ENCODE results near the gene TMCC2.
A peak's percentile ranks its signal among the peaks of the same experiment; 100 is the strongest.

Gene TMCC2

DNA sequence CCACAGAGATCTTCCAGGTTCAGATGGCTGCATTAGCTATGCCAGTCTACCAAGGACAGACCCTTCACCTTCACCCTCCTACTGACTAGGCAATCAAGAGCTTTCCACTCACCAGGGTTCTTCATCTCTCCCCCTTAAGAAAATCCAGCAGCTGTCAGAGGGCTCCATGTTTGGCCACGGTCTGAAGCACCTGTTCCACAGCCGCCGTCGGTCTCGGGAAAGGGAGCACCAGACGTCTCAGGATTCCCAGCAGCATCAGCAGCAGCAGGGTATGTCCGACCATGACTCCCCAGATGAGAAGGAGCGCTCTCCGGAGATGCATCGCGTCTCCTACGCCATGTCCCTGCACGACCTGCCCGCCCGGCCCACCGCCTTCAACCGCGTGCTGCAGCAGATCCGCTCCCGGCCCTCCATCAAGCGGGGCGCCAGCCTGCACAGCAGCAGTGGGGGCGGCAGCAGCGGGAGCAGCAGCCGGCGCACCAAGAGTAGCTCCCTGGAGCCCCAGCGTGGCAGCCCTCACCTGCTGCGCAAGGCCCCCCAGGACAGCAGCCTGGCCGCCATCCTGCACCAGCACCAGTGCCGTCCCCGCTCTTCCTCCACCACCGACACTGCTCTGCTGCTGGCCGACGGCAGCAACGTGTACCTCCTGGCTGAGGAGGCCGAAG, 13.8 kb downstream of the TMCC2 start:
- no peak for DNase-seq

DNA sequence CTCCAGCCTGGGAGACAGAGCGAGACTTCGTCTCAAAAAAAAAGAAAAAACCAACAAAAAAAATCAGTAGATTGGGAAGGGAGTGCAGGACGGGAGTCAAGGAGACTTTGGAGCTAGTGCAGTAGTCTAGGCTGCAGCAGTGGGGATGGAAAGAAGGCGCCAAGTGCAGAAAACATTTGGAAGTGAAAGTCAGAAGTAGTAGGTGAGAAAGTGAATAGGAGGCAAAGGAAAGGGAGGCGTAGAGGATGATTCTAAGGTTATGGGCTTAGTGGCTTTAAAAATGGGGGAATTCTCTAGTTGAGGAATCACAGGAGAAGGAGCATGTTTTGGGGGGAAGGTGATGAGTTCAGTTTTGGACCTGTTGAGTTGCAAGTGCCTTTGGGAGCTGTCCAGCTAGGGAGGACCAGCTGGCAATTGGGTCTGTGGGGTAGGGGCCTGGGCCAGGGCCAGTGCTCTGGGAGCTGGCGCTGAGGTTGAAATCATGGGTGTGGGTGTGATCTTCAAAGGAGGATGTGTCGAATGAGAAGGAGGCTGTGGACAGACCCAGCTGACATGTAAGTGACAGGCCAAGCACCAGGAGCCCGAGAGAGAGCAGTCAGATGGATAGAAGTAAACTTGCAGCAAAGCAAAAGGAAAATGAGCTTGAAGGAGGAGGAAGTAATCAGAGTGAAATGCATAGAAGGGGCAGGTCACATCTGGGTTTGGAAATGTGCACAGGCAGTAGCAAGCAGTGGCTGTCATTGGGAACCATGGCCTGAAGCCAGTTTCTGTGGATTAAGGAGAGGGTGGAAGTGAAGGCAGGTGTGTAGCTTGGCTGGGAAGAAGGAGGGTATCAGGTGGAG, 15.8 kb downstream of the TMCC2 start:
- DNase-seq, result no peak

- no peak for DNase-seq
Observed at GRCh38 chr1:205244384-205244783, 16.6 kb downstream of the TMCC2 start.

DNA sequence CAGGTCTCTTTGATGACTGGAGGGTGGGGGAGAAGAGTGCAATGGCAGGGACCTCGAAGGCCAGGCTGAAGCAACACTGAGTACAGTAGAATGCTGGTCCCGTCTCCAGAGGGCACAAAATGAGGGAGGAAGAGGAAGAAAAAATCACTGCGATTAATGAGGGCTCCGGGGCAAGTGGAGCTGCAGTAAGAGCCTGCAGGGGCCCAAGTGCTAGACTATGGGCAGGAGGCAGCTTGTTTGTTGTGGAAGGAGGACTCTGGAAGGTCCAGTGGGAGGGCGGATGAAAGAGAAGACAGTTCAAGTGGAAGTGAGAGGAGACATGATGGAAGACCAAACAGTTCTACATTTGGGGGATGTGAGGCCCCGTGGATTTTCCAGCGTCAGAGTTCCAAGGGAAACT, 17.4 kb downstream of the TMCC2 start:
- no peak for DNase-seq

- DNase-seq, result no peak
Observed at GRCh38 chr1:205246351-205247119, 18.8 kb downstream of the TMCC2 start.

- DNase-seq, result no peak
Observed at GRCh38 chr1:205247130-205247921, 19.6 kb downstream of the TMCC2 start.

DNA sequence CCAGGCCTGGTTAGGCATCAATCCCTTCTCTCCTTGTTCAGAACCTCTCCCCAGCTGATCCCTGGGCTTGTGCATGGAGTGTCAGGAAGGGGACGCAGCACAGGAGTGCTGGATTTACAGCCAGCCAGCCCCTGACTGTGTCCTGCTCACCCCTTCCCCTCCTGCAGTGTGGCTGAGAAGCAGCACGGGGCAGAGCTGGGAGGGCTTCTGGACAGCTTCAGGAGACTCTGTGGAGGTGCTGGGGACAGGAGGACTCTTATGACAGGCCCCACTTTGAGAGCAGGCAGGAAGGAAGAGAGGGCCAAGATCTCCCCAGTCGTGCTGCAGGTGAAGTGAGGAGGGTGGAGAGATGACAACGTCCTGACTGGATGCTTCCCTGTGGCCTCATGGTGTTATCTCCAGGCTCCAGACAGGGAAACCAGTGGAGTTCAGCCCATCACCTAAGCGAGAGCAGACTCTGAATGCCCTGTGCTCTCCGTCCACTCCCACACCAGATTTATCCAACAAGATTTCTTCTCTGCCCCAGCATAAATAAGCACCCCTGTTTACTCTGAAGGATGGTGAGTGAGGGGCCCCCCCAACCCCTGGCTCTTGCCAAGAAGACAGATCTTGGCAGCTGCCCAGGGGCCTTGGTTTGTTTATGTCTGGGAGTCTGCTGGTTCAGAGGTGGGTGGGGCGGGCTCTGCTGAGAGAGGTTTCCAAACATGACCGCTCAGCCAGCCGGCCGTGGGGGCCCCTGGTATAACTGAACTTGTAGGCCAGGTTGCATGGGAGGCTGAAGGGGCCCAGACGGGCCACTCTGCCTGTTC, 21.3 kb downstream of the TMCC2 start:
- DNase-seq, result peak; percentile 35

DNA sequence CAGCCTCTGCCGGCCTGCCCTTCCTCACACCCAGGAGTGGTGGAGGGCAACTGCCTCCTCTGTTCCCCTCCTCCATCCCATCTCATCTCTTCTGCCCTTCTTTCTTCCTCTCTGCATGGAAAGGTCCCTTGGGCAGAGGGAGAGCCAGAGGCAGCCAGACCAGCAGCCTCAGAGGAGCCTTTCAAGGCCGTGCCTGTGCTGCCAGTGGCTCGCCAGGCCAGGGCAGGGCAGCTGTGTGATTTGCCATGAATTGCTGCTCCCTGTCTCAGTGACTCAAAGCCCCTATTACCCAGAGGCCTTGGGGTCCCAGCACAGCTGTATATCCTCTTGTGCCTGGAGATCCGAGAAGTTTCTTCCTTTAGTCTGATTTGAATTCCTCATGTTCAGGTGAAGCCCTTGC, 21.9 kb downstream of the TMCC2 start:
- no peak for DNase-seq

DNA sequence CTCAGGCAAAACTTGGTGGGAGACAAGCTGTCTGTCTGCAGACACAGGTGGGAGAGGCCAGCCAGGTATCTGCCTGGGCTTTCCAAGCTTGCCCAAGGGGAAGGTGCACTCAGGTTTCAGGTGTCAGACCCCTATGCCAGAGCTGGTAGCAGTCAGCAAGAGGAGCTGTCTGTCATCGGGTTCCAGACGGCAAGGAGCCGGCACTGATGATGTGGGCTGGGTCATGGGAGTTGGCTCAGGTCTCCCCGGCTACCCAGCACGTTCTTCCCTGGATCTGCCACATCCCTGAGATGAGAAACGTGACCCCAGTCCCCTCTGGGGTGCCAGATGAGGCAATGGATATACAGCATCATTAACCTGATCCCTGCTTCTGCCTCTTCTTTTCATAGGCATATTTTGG, 23.0 kb downstream of the TMCC2 start:
- no peak for DNase-seq

GRCh38 chr1:205251576-205251975, 23.8 kb downstream of the TMCC2 start:
- no peak for DNase-seq

DNA sequence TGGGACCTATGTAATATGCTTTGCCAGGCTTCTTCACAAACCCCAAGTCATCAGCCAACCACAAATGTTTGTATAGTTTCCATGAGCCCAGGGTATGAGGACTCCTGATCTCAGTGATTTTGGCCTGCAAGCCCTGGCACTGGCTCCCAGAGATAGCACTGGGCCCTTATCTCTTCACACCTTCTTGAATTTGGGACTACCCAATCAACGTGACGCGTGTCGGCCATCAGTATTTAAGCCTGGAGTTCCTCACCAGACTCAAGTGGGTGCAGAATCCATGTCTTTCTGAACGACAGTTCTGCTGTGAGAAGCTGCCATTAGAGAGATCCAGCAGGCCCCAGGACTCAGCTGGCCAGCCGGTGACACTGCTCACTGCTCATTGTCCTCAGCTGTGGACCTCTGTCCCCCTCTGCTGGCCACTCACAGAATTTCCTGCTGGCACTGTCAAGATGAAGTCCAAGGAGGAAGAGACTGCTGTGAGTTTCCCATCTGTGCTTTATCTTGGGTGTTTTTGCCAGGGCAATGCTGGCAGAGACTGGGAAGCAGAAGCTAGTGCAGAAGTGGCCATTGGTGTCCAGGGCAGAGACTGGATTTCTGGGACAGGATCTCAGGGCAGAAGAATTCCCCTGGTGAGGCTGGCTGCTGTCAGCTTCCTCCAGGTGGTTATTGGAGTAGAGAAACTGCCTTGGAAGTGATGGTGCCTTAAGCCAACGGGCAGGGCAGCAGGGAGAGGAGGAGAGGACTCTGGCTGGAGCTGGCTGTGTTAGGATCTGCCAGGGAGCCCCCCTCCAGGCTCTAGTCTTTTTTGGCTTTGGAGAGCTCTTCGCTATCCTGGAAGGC, 28.4 kb downstream of the TMCC2 start:
- peak; percentile 51 for DNase-seq

- no peak for DNase-seq
Observed at GRCh38 chr1:205256951-205257625, 29.3 kb downstream of the TMCC2 start.

GRCh38 chr1:205257735-205258134, 30.0 kb downstream of the TMCC2 start:
- no peak for DNase-seq

- no peak for DNase-seq
Observed at GRCh38 chr1:205258261-205258691, 30.5 kb downstream of the TMCC2 start.

DNA sequence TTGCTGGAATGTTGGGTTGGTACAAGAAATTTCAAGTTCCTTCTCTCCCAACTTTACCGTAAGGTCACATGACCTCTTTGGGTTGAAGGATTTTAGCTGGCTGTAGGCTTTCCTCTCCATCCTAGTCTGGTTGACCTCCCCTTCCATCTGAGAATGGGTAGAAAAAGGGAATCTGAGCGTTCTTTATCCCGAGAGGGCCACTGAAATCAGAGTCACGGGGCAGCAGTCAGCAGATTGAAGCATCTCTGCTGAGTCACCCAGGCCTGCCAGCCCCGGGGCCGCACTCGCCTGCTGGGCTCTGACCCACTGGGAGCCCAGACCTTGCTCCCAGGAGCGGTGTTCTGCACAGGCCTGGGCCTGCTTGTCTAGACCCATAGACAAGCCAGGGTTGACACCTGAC, 31.0 kb downstream of the TMCC2 start:
- no peak for DNase-seq

DNA sequence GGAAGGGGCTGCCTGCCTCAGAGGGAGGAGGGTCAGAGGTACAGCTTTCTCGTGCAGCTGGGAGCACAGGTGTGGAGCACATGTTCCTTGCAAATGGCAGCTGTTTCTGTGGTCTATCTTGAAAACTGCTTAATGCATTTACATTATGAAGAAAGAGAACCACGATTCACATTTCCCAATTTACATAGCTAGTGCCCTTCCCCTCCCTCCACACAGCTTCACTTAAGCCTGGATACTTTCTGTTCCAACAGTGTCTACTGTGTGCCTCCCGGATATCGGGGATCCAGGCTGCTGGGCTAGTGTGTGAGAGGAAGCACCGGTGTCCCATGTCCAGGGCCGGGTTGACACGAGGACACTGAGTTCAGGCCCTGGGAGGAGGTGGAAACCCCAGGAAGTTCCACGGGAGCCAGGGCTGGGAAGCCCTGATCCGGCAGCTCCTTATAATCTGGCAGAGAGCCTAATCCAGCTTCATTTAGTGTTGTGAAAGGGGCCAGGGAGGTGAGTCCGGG, 31.6 kb downstream of the TMCC2 start:
- DNase-seq, result no peak

- DNase-seq, result no peak
Observed at GRCh38 chr1:205259998-205260397, 32.3 kb downstream of the TMCC2 start.

DNA sequence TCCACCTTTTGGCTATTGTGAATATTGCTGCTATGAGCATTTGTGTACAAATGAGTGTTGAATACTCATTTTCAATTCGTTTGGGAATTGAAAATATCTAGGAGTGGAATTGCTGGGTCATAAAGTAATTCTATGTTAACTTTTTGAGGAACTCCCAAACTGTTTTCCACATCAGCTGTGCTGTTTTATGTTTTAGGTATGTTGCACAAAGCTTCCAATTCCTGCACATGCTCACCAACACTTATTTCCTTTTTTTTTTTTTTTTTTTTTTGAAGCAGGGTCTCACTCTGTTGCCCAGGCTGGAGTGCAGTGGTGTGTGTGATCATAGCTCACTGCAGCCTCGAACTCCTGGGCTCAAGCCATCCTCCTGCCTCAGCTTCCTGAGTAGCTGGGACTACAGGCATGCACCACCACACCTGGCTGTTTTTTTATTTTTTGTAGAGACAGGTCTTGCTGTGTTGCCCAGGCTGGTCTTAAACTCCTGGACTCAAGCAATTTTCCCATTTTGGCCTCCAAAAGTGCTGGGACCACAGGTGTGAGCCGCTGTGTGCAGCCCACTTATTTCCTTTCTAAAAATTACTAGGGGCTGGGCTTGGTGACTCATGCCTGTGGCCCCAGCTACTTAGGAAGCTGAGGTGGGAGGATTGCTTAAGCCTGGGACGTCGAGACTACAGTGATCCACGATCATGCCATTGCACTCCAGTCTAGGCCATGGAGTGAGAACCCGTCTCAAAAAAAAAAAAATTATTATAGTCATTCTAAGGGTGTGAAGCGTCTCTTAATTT, 33.4 kb downstream of the TMCC2 start:
- DNase-seq, result no peak

GRCh38 chr1:205261946-205262691, 34.4 kb downstream of the TMCC2 start:
- DNase-seq, result no peak

Data from NCI-H2029 treated with DMSO at 0.1 percent for 48 hours (cell line).